Stimulated activated CD8-positive, alpha-beta memory T cell treated with anti-CD3 and anti-CD28 coated beads, Interleukin-4, amount 100 ng/mL, for 24 hours (primary cell): ENCODE results near the gene TGIF1.

ENCODE experiments used
- DNase-seq: peaks from one replicate; pipeline ENCODE4 v3.0.0-alpha.2; 2020; ENCODE audit warnings: low read depth

The TGIF1 gene

GRCh38 chr18:3482258-3482657, 32.3 kb downstream of the TGIF1 start:
- DNase-seq, result no peak

DNA sequence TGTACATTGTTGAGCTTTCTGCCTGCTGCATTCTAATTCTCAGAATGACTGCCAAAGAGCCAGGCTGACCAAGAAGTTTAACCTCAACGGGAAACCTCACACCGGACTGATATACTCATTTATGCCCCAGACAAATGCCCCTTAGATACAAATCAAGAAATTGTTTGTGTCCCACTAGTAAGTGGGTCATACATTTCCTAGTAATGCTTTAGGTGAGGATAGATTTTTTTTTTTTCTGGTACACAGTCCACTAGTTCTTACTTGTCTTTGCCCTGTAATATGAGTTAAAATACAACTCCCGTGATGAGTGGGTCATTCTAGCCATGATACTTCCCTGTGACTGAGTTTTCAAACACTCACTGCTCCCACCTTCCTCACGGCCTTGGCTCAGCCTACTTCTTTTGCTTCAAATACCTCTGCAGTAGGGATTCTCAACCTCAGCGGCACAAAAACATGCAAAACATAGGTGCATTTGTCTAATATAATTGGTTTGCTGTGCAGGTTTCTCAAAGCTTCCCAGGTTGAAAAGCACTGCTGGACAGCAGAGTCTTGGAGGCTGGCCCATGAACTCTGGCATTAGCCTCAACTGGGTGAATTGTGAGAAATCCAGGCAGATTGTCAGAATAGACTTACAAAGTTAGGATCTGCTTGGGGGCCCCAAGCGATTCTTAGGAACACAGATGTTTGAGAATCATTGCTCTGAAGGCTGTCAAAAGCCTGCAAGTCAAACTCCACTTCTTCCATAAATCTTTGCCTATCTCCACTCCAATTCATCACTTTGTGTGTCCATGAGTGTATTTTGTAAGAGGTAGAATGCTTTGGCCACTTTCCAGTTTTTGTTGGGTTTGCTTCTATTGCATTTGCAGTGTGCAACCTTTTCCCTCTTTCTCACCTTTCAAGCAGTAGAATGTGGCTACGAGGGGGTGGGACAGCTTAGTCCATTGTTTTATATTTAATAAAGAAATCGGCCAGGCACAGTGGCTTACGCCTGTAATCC, 35.5 kb downstream of the TGIF1 start:
- no peak for DNase-seq

GRCh38 chr18:3486512-3486911, 36.5 kb downstream of the TGIF1 start:
- DNase-seq, result no peak

GRCh38 chr18:3489462-3489861, 39.5 kb downstream of the TGIF1 start:
- DNase-seq, result no peak

- DNase-seq, result no peak
Observed at GRCh38 chr18:3491981-3492555, 42.1 kb downstream of the TGIF1 start.

GRCh38 chr18:3492721-3493120, 42.7 kb downstream of the TGIF1 start:
- DNase-seq, result no peak

DNA sequence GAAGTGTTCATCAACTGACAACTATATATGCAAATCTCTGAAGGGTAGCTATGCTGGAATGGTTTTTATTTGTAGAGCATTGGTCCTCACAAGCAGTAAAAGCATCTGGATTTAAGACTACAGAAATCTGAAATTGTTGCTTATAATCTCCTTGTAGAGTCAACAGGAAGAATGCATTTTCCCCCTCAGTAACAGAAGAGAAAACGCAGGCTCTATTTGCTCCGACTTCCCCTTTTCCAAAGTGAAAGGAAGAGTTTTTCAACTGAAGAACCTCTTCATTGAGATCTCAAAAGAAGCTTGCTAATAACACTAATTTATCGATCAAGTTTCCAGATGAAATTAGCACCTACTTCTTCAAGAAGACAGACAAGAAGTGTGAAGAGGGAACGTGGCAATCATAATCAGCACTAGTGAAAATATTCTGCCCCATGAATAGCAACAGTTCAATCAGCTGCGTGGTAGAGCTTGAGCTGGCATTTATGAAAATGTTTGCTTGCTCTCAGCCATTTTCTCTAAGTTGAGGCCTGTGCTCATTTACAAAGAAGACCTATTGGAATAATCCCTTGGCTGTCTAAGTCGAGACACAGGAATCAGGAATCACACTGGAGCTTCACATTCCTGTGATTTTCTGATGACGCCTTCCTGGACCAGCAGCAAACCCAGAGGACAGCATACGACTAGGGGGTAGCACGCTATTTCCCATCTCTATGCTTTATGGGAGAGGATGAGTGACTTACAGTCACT, 43.7 kb downstream of the TGIF1 start:
- DNase-seq, result no peak

- no peak for DNase-seq
Observed at GRCh38 chr18:3494245-3494526, 44.2 kb downstream of the TGIF1 start.

GRCh38 chr18:3494569-3494968, 44.6 kb downstream of the TGIF1 start:
- no peak for DNase-seq

GRCh38 chr18:3495691-3496430, 45.9 kb downstream of the TGIF1 start:
- DNase-seq, result no peak

DNA sequence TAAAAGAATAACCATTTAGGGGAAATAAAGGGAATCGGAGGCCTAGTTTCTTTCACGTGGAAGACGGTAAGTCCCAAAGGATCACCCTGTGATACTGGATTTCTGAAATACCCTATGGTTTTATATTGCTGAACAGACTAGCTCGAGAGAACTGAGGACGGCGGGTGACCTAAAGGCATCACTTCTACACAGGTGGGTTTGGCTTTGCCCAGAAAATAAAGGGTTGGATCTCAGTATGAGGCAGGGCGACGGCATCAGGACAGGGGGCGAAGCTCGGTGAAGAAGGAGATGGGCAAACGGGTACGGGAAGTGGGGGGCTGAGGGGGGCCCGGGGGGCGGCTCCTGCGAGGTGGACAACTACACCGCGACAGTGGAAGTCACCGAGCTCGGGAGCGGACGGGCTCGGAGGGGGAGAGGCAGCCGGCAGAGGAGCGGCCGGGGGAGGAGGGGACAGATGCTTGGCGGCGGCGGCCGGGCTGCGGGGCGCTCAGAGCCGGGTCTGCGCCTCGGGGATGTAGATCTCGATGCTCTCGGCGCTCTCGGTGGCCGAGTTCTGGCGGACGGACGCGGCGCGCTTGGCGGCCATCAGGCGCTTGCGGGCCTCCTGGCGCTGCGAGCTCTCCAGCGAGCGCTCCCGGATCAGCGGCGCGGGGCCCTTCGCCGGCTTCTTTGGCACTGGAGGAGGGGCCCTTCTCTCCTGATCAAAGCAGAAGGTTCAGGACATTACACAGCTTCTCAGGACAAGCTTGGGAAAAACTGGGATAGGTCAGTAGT, 48.9 kb downstream of the TGIF1 start:
- DNase-seq, result no peak

- DNase-seq, result no peak
Observed at GRCh38 chr18:3499501-3499900, 49.5 kb downstream of the TGIF1 start.

- DNase-seq, result no peak
Observed at GRCh38 chr18:3500016-3500415, 50.0 kb downstream of the TGIF1 start.

DNA sequence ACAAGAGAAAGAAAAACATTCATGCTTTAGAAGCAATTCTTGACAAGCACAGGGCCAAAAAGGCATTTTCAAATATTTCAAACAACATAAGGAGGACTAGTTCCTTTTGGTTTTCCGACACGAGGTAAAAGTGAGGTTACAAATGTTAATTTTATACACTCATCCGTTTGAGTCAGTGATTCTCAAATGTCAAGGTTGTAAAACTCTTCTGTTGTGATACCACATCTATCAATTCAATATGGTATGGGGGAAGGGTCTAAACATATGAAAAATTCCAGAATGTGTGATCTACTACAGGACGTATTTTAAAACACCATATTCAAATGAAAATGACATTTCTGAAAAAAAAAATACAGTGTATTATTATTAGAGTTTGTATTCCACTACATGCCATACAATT, 52.7 kb downstream of the TGIF1 start:
- DNase-seq, result no peak

GRCh38 chr18:3504637-3505036, 54.7 kb downstream of the TGIF1 start:
- no peak for DNase-seq

DNA sequence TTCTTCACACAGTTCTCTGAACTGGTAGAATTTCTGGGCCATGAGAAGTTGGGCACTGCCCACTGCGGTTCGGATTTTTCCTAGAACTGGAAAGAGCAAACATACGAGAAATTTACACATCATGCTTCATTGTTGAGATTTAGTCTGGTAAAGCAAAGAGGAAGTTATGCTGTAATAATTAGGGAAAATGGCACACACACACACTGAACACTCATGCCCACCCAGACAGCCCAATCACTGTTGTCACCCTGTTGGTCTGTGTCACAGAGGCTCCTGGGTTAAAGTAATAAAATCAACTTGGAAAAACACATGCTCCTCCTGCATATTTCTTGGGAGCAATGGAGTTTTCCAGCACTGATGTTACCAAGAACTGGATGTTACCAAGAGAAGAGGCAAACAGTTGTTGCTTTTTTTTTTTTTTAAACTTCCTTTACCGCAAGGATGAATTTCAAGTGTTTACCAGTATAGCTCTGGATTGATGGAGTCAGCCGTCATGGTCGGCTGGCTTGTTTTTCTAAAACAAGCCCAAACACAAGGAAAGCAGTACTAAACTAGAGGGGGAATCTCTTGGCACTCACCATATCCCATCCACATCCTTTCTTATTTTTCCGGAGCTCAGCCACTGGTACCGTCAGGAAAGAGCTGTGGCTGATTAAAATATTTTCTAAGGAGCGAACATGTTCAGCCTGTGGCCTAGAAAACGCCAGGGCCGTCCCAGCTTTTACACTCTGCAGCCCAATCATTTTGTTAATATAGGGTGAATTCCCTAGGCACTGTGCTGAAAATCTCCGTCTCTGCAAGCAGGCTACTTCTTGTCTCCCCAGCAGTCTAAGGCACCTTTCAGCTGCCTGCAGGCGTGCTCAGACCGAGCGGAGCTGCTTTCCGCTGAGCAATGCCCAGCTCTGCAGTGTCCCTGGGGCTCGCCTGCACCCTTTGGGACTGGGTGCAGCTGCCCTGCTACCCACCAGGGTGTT, 58.9 kb downstream of the TGIF1 start:
- no peak for DNase-seq
